ENCODE results near the gene ATP10B.

The ATP10B gene

GRCh38 chr5:160675988-160676387 is 176.0 kb downstream of the ATP10B start:
- no peak for DNase-seq

DNA sequence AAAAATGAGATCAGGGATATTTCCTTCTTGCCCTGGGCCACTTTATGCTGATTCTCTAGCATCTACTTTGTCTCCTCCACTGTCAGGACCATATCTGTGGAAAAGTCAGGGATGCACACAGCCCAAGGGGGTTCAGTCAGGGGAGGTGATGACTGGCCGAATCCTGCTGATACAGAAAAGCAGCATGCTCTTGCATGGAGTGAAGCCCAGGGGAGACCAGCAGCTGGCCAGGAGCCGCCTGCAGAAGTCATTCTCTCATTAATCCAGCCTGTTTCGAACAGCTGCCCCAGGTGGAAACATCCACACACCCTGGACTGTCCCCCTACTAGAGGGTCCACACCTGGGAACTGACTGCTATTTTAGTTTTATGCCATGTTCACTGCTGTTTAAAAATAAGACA is 177.1 kb downstream of the ATP10B start:
- no peak for DNase-seq

DNA sequence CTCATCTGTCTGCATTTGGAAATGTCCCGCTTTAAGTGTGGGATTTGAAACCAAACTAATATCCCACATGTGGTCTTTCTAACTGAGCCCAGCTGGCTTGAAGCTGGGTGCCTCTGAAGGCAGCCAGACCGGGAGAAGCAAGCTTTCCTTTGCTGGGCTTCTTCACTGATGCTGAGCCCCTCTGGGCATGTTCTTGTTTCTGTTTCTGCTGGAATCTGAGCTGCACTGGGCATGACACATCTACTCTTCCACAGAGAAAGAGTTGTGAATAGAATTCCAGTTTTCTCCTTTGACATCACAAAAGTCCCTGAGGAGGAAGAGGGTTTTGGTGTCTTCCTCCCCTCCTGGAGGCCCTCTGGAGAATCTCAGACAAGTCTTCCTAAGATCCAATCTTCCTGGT is 179.5 kb downstream of the ATP10B start:
- DNase-seq, result no peak

- DNase-seq, result no peak
These were observed 183.7 kb downstream of the ATP10B start for GRCh38 chr5:160668356-160668755.

DNA sequence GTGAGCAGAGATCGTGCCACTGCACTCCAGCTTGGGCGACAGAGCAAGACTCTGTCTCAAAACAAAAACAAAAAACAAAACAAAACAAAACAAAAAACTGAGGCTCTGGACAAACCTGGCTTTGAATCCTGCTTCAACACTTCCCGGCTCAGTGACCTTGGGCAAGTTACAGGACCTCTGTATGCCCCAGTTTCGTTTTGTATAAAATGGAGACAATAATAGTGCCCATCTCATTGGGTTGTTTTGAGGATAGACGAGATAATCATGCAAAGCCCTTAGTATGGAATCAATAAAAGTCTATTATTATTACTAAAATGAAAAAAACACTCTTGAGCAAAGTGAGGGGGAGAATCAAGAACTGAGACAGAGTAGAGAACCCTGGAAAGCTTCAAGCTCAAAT is 184.9 kb downstream of the ATP10B start:
- DNase-seq, result no peak

DNA sequence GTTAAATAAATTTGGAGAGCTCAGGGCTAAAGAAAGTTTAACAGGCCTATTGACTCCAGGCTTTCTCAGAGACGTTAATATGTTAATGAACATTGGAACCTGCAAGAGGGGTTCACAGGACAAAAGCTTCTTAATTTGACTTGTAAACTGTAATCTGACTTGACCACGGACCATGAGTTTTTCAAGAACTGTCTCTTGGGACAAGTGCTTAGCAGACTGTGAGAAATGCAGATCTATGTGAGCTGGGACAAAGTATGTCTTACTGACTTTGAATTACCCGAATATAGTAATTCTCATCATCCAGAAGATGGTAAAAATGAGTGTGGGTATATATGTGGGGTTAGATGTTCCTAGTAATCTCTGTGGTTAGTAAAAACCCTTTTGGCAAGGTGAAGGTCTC is 186.6 kb downstream of the ATP10B start:
- DNase-seq, result no peak

- no peak for DNase-seq
These were observed 191.9 kb downstream of the ATP10B start for GRCh38 chr5:160660132-160660531.

- DNase-seq, result no peak
These were observed 194.2 kb downstream of the ATP10B start for GRCh38 chr5:160657622-160658458.

DNA sequence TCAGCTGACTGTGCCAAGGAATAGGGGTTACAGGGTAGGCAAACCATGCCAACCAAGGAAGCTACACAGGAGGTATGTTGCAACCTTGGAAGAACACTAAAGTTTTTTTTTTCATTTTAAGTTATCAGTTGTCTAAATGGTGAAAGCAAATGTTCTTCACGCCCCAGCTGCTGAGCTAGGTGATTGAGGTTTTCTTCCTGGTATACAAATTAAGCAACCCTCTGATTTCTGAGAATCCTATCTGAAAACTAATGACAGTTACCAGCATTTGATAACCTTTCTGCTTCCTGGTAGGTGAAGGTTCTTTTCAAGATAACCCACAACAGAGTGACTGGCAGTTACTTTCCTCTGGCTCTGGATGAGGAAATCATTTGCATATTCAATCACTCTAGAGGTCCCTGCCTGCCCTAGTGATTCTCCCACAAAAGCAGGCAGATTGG is 194.9 kb downstream of the ATP10B start:
- DNase-seq, result no peak

DNA sequence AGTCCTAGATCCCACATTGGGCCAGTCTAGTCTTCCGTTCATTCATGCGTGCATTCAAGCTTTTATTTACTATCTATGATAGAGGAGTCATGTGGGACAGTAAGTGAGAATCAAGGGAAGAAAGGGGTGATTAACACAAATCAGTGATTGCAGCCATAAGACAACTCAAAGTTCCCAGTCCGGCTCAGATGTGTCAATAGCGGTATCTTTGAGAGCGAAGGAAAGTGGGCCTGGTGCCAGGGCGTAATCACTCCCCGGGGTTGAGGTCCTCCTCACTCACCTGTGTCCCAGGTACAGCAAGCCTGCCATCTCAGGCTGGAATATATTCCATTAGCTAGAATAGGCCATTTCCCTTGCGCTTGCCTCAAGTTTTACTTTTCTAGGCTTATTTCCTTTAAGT is 196.3 kb downstream of the ATP10B start:
- DNase-seq, result no peak

- DNase-seq, result no peak
These were observed 200.0 kb downstream of the ATP10B start for GRCh38 chr5:160651692-160652645.

DNA sequence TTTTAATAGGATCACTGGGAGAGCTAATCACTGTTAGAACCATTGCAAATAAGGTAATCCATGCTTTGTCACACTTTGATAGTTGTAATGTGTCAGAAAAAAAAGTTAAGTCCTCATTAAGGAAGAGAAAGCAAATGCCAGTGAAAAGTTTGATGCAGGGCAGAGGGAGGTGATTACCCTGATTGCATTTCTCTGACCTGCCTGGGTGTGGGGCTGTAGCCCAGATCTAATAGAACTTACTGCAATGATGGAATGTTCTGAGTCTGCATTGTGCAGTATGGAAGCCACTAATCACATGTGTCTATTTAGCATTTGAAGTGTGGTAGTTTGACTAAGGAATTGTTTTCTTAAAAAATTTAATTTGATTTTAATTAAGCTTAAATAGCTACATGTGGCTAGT is 202.7 kb downstream of the ATP10B start:
- no peak for DNase-seq

DNA sequence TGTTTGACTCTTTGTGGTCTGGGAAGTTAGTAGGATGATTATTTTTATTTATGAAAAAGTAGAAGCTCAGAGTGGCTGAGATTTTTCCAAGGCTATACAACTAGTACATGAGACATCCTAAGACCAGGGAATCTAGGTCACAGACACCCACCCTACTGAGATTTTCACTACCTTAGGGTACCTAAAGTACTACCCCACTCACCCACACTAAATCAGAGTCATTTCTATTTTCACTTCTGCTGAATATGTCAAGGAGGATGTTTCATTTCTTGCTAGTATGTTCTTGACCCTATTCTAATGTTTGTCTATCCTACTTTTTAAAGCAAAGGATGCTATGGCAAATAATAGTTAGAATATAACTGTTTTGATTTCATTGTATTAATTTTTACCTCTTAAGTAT is 206.0 kb downstream of the ATP10B start:
- no peak for DNase-seq

GRCh38 chr5:160643616-160644240 is 208.3 kb downstream of the ATP10B start:
- DNase-seq, result no peak

DNA sequence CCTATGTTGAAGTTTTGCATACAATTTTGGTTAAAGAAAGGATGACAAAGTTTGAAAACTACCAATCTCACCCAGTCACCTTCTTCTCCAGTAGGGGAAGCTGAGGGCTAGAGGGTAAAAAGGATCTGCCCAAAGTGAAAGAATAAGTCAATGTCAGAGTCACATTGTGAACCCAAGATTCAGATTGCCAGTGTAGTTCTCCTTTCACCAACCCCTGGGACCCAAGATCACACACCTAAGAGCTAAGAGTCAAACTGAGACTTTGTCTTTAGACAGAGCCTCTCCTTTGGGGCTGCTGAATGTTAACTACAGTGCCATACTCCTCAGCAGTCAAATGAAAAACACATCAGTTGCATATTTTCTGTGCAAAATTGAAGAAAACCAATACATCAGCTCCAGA is 210.6 kb downstream of the ATP10B start:
- no peak for DNase-seq

DNA sequence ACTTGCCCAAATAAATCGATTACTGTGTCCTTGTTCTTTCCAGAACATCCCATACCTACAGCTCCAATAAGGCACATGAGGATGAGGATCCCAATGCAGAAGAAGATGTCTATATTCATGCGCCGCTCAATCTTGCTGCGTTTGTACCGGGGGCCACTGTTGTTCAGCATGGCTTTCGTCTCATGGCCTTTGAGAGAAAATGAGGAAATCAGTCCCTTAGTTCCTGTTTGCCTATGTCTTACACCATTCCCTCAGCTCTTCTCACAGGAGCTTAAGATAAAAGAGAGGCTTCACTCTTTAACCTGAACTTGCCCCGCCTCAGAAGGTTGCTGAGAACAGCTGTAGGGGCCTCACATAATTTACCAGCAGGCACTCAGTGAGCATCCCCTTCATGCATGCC is 211.6 kb downstream of the ATP10B start:
- no peak for DNase-seq

DNA sequence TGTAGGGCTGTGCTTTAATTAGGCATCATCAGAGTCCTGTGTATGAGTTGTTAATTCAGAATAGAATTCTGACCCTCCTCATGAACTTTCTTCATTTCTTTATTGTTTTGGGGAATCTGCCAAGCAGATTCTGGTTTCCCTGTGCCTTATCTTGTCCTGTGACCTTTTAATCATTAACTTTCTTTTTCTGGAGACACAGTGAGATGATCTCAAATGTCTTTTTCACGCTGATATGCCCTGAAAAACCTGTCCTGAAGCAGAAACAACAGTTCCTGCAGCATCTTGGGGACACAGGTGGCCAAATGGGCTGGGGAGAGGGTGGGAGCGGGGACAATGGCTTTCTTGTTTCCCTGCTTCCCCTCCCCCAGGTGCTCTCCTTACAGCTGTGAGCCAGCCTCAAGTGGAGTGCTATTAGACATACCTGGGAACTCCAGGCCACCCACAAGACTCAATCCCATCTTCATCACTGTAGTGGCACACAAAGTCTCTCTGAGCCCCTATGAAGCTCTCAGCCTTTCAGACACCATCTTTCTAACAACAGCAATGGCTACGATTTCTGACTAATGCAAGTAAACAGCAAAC is 213.8 kb downstream of the ATP10B start:
- no peak for DNase-seq

- DNase-seq, result no peak
These were observed 214.5 kb downstream of the ATP10B start for GRCh38 chr5:160637357-160638090.

DNA sequence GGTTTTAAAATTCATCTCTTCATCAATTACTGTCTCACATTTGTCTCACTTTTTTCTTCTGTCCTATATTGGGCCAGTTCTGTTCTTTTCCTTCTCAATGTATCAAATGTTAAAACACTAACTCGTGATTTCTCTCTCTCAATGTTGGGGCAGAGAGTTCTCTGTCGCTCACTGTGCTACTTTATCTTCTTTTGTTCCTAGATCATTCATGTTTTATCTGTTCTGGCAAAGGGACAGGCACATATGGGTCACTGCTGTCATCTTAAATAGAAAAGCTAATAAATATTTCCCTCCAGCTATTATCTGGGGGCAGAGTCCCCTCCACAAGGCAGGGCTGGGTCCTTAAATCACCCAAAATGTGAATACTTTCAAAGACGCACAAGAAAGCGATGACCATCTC is 216.3 kb downstream of the ATP10B start:
- DNase-seq, result no peak

DNA sequence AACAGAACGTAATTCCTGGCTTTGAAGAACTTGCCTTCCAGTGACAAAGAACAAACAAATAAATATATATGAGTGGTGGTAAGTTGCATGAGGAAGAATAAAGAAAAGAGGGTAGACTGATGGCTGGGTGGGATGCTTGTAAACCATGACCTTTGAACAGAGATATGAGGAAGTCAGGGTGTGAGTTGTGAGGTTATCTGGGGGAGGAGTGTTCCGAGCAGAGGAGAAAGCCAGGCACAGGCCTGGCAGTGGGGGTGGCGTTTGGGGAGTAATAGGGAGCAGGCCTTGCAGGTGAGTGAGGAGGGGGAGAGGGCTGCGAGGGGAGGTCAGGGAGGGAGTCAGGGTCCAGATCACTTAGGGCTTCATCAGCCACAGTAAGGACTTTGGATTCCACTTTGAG is 217.0 kb downstream of the ATP10B start:
- DNase-seq, result no peak

- no peak for DNase-seq
These were observed 223.0 kb downstream of the ATP10B start for GRCh38 chr5:160629003-160629402.

DNA sequence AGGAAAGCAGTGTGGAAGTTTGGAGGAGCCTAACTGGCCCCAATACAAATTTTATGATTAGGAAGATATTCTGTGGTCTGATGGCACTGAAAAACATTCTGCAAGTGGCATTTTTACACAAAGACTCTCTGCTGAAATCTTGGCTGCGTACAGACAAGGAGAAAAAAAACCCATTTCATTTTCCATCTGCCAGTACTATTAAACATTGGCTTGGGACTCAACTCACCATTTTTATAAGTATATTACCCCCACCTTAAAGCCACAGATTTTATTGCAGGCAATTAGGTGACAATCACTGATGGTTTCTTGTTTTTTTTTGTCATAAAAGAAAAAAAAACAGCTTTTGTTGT is 223.4 kb downstream of the ATP10B start:
- DNase-seq, result no peak
